IMR-90 (cell line): ENCODE data around the gene ACP4. TPM values are rescaled to one million over a fixed set of nuclear protein-coding genes. Genes with fewer than 3 reads are reported as not detected.

Experiments used
- ATAC-seq: fragments of 200-7000 bp; cut with Tn5 transposase; 2 replicates; pipeline ENCODE4 v1.9.1; 2020; ENCODE audit warnings: low read depth, mild to moderate bottlenecking, moderate library complexity
- BruUV-seq: library from RNA; stranded (reverse); fragments of 400-500 nt; replicated peaks from 2 replicates; lab custom pipeline; 2021; lab: Mats Ljungman, UMichigan
- CTCF ChIA-PET: fragments of 300-600 bp; formaldehyde crosslinking; extraction: SDS; loops from one replicate; lab custom pipeline; 2021; ENCODE audit warnings: antibody characterized with exemption; lab: Yijun Ruan, JAX
- POLR2A ChIA-PET: fragments of 300-600 bp; sonication (Branson Sonifier 250); formaldehyde crosslinking; loops from one replicate; lab custom pipeline; 2022; ENCODE audit warnings: antibody characterized with exemption; ENCODE audit not compliant: unreplicated experiment; lab: Charles Lee
- DNase-seq: peaks from one replicate; pipeline ENCODE4 v3.0.0; 2013
- H2AFZ ChIP-seq: replicated peaks from 2 replicates; pipeline ENCODE3; 2013; ENCODE audit warnings: low read length, mild to moderate bottlenecking; ENCODE audit not compliant: poor library complexity
- H2AK5ac ChIP-seq: 2 replicates; pipeline ENCODE4 v1.6.1; 2013; ENCODE audit warnings: low read depth, low read length, inconsistent platforms
- H2AK9ac ChIP-seq: replicated peaks from 2 replicates; pipeline ENCODE3; 2013; ENCODE audit warnings: mild to moderate bottlenecking, low read depth, low read length, moderate library complexity; ENCODE audit not compliant: poor library complexity
- H2BK120ac ChIP-seq: 2 replicates; pipeline ENCODE4 v1.6.1; 2013; ENCODE audit warnings: low read depth, low read length, inconsistent platforms
- H2BK15ac ChIP-seq: 3 replicates; pipeline ENCODE4 v1.6.1; 2013; ENCODE audit warnings: low read depth, low read length, inconsistent platforms
- H2BK20ac ChIP-seq: 2 replicates; pipeline ENCODE4 v1.6.1; 2013; ENCODE audit warnings: low read depth, mild to moderate bottlenecking, inconsistent platforms, low read length, moderate library complexity
- H2BK5ac ChIP-seq: 2 replicates; pipeline ENCODE4 v1.6.1; 2013; ENCODE audit warnings: mild to moderate bottlenecking, low read depth, low read length, inconsistent platforms; ENCODE audit not compliant: poor library complexity, severe bottlenecking
- H3K14ac ChIP-seq: replicated peaks from 2 replicates; pipeline ENCODE4 v1.6.1; 2013; ENCODE audit warnings: low read depth, low read length, inconsistent platforms
- H3K18ac ChIP-seq: 2 replicates; pipeline ENCODE4 v1.6.1; 2013; ENCODE audit warnings: low read depth, low read length, control low read depth
- H3K23ac ChIP-seq: 2 replicates; pipeline ENCODE4 v1.6.1; 2013; ENCODE audit warnings: low read depth, low read length, inconsistent platforms
- H3K27ac ChIP-seq: 2 replicates; pipeline ENCODE4 v1.5.1; 2013; ENCODE audit warnings: mild to moderate bottlenecking, control low read depth, low read length; ENCODE audit not compliant: insufficient read depth
- H3K27me3 ChIP-seq: 2 replicates; pipeline ENCODE4 v1.6.1; 2013; ENCODE audit warnings: low read length; ENCODE audit not compliant: control insufficient read depth, insufficient read depth
- H3K36me3 ChIP-seq: 2 replicates; pipeline ENCODE4 v1.6.1; 2013; ENCODE audit warnings: low read length, mixed read lengths; ENCODE audit not compliant: control insufficient read depth, insufficient read depth
- H3K4ac ChIP-seq: 2 replicates; pipeline ENCODE4 v1.6.1; 2013; ENCODE audit warnings: low read depth, low read length, inconsistent platforms
- H3K4me1 ChIP-seq: 2 replicates; pipeline ENCODE4 v1.6.1; 2013; ENCODE audit warnings: low read length, mixed read lengths; ENCODE audit not compliant: control insufficient read depth, insufficient read depth
- H3K4me2 ChIP-seq: 2 replicates; pipeline ENCODE4 v1.6.1; 2013; ENCODE audit warnings: low read depth, mild to moderate bottlenecking, control low read depth, low read length, moderate library complexity
- H3K4me3 ChIP-seq: 2 replicates; pipeline ENCODE4 v1.5.1; 2013; ENCODE audit warnings: low read depth, mild to moderate bottlenecking, control low read depth, low read length, moderate library complexity; ENCODE audit not compliant: insufficient read depth
- H3K56ac ChIP-seq: 2 replicates; pipeline ENCODE4 v1.6.1; 2013; ENCODE audit warnings: low read length, inconsistent platforms; ENCODE audit not compliant: insufficient read depth; ENCODE audit errors: extremely low read depth
- H3K79me1 ChIP-seq, 2 experiments: 2 replicates each; pipeline ENCODE4 v1.6.1; 2013; ENCODE audit warnings: low read length in 2 of 2, inconsistent platforms in 1 of 2, low read depth in 1 of 2
- H3K9ac ChIP-seq: 2 replicates; pipeline ENCODE4 v1.6.1; 2013; ENCODE audit warnings: low read depth, low read length, control low read depth
- H3K9me1 ChIP-seq: 2 replicates; pipeline ENCODE4 v1.6.1; 2013; ENCODE audit warnings: low read length, inconsistent platforms; ENCODE audit not compliant: insufficient read depth
- H3K9me3 ChIP-seq: 2 replicates; pipeline ENCODE4 v1.6.1; 2013; ENCODE audit warnings: low read length; ENCODE audit not compliant: control insufficient read depth, insufficient read depth
- H4K20me1 ChIP-seq: 2 replicates; pipeline ENCODE4 v1.6.1; 2013; ENCODE audit warnings: low read length, inconsistent platforms; ENCODE audit not compliant: insufficient read depth
- H4K5ac ChIP-seq: 2 replicates; pipeline ENCODE4 v1.6.1; 2013; ENCODE audit warnings: mild to moderate bottlenecking, low read depth, low read length, control low read depth
- H4K8ac ChIP-seq, 2 experiments: 2 replicates each; pipeline ENCODE4 v1.6.1; 2013; ENCODE audit warnings: low read depth in 2 of 2, low read length in 2 of 2, control low read depth in 1 of 2, inconsistent platforms in 1 of 2
- H4K91ac ChIP-seq: 2 replicates; pipeline ENCODE4 v1.6.1; 2013; ENCODE audit warnings: low read depth, low read length, inconsistent platforms; ENCODE audit not compliant: insufficient read depth
- BHLHE40 ChIP-seq: fragments of 150-350 bp; IDR thresholded peaks from 2 replicates; pipeline ENCODE4 v1.6.1; 2016; ENCODE audit warnings: mild to moderate bottlenecking, low read depth, low read length
- CHD1 ChIP-seq: IDR thresholded peaks from 2 replicates; pipeline ENCODE4 v1.6.1; 2012; ENCODE audit warnings: low read depth, low read length, improper control_type of control experiment
- FOS ChIP-seq: fragments of 150-350 bp; IDR thresholded peaks from 2 replicates; pipeline ENCODE4 v1.6.1; 2016; ENCODE audit warnings: low read depth, low read length
- NFE2L2 ChIP-seq: fragments of 150-350 bp; IDR thresholded peaks from 2 replicates; pipeline ENCODE4 v1.6.1; 2016; ENCODE audit warnings: low read depth, mild to moderate bottlenecking, low read length
- RAD21 ChIP-seq: IDR thresholded peaks from 2 replicates; pipeline ENCODE4 v1.6.1; 2012; ENCODE audit warnings: low read length, improper control_type of control experiment
- WGBS, 2 experiments: methylation state at CpG; one replicate each; pipeline versions ENCODE4 v1.1.5 to v1.1.7; 2013; ENCODE audit warnings: missing lambda C conversion rate in 2 of 2; ENCODE audit not compliant: insufficient read length in 1 of 2; ENCODE audit errors: extremely low coverage in 2 of 2; 5-methylcytosine and 5-hydroxymethylcytosine counted together
- dilution Hi-C: fragments of 300-500 bp; cut with HindIII; formaldehyde crosslinking; loops from one replicate; pipeline ENCODE4 v1.14.3; 2018; ENCODE audit warnings: low sequenced_read_pairs; ENCODE audit not compliant: unreplicated experiment
- in situ Hi-C: fragments of 300-500 bp; cut with MboI; formaldehyde crosslinking; loops from 3 replicates; pipeline ENCODE4 v1.14.3; 2019; ENCODE audit warnings: low sequenced_read_pairs, inconsistent platforms, mixed read lengths
- intact Hi-C: fragments of 100-400 bp; cut with micrococcal nuclease; formaldehyde crosslinking; loops from 2 replicates; pipeline ENCODE4 v1.10.0; 2022
- polyA plus RNA-seq, 3 experiments: library from polyadenylated mRNA; depleted of rRNA; stranded (reverse); fragments of >200 nt; gene quantifications; 2 replicates each; pipeline ENCODE4 v1.2.3, GENCODE V29; 2012; ENCODE audit warnings: low replicate concordance in 1 of 3
- total RNA-seq: library from RNA; depleted of rRNA; stranded (reverse); fragments of >200 nt; gene quantifications from 2 replicates; pipeline ENCODE4 v1.2.3, GENCODE V29; 2012

ACP4 gene
- total and polyA plus RNA-seq, 2 of the 4 experiments (the other 2 are of a cell fraction), result not detected

GRCh38 chr19:50821248-50821612, 31.0 kb downstream of the ACP4 start:
- Histone ChIP-seq H4K20me1 (no peaks in the 10 kb centered on the region), H3K14ac (no peak overlapping the region), H4K91ac (no peak overlapping the region), H3K27me3 (peaks cover 42% of the 10 kb centered on the region), H4K8ac (no peak overlapping the region), H2AFZ (no peak overlapping the region), H3K23ac (no peak overlapping the region), H2BK20ac (no peak overlapping the region), H3K18ac (no peak overlapping the region), H2BK15ac (no peak overlapping the region), H3K4me2 (no peak overlapping the region), H3K56ac (no peak overlapping the region), H3K9ac (no peak overlapping the region), H2BK5ac (no peak overlapping the region), H3K9me3 (no peaks in the 10 kb centered on the region), H3K27ac (no peak overlapping the region), H3K4ac (no peak overlapping the region), H2BK120ac (no peak overlapping the region), H3K9me1 (no peaks in the 10 kb centered on the region), H3K36me3 (no peaks in the 10 kb centered on the region), H3K4me1 (no peaks in the 10 kb centered on the region), H4K5ac (no peak overlapping the region), H3K79me1 (no peaks in the 10 kb centered on the region), H2AK9ac (no peak overlapping the region), H2AK5ac (no peak overlapping the region), H3K4me3 (no peak overlapping the region)
- CTCF ChIA-PET, result no interaction called here
- POLR2A ChIA-PET, result no interaction called here
- ATAC-seq (no peak), DNase-seq (no peak)
- WGBS, 2 experiments, result no CpG with 5 or more reads among the region's 4 CpGs
- no peak for TF ChIP-seq CHD1
- no peak for TF ChIP-seq BHLHE40
- no peak for TF ChIP-seq FOS
- TF ChIP-seq NFE2L2, result no peak
- TF ChIP-seq RAD21, result no peak
- in situ Hi-C loops (no loop called here), intact Hi-C loops (no loop called here), dilution Hi-C loops (no loop called here)
- BruUV-seq, result no TSS peak
